GM21381 (cell line): Measurements from ENCODE around the gene DRGX.

ENCODE experiments used
- ATAC-seq: cut with Tn5 transposase; IDR thresholded peaks from one replicate; pipeline ENCODE4 v1.9.1; 2021; ENCODE audit warnings: mild to moderate bottlenecking, moderate library complexity; ENCODE audit not compliant: unreplicated experiment

The DRGX gene

DNA sequence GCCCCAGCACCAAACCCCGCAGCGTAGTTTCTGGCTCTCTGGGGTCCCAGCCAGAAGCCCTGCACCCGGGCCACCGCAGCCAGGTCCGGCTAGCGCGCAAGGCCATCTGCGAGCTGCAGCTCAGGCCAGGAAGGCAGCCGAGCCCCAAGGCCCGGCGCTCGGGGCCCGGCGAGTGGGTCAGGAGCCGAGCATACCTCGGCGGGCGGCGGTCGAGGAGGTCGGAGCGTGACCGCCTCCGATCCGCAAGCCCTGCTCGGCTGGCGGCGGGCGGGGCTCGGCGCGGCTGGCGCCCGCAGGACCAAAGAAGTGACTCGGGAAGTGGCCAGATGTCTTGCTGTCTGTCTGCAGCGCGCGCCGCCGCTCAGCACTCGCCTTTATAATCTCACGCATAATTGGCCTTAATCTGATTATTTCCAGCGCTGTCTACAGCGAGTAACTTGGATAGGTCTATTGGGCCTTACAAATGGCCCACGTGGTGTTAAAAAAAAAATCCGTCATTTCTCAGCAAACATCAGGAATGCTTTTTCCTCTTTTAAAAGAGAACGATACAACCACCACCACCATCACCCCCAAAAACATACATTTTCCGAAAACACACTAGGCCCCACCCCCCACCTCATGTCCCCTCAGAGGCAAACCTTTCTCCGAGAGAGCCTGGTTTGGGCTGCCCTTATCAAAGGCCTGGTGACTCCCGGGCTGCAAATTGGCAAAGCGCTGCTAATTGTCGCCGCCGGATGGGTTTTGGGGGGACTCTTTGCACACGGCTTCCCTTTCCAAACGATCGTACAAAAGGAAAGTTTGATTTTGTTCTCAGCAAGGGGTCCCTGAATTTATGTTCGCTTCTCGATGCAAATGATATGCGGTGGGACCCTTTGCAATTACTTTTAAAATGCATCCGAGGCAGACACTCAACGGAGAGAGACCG is at the start of gene DRGX:
DRGX (minus strand) TSS at position 349 of the 925 bp plus-strand sequence. CDS start 649 bp downstream, outside the sequence.
- no peak for ATAC-seq

DNA sequence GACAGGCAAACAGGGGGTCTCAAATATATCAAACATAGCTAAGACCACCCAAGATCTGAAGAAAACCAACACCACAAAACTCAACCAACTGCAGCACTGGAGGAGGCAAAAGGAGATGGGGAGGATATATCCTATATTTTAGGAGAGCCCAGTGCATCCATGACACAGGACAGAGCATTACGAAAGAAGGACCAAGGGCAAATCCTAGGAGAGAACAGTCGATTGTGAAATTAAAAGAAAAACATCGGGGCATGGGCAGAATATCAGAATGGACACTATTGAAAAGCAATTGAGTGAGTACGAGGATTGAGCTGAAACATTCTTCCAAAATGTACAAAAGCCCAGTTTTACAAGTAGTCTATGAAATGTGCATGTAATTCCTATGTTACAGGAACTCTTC is 48.5 kb upstream of the DRGX start:
- no peak for ATAC-seq

DNA sequence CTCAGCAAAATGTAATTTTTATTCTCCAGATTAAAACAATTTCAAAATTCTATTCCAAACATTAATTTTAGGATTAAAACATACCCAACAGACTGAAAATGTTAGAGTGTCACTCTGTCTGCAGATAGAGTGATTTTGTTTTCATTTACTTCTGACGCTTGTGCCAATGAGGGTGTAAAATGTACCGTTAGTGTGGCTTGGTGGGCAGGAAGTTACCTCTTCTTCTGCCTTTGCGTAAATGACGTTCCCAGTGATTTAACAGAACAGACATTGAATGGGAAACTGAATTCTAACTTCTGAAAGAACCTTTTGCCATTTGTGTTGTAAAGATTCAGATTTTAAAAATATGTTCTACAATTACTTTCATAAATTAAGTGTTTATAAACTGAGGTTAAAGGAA is 47.0 kb upstream of the DRGX start:
- ATAC-seq = no peak

DNA sequence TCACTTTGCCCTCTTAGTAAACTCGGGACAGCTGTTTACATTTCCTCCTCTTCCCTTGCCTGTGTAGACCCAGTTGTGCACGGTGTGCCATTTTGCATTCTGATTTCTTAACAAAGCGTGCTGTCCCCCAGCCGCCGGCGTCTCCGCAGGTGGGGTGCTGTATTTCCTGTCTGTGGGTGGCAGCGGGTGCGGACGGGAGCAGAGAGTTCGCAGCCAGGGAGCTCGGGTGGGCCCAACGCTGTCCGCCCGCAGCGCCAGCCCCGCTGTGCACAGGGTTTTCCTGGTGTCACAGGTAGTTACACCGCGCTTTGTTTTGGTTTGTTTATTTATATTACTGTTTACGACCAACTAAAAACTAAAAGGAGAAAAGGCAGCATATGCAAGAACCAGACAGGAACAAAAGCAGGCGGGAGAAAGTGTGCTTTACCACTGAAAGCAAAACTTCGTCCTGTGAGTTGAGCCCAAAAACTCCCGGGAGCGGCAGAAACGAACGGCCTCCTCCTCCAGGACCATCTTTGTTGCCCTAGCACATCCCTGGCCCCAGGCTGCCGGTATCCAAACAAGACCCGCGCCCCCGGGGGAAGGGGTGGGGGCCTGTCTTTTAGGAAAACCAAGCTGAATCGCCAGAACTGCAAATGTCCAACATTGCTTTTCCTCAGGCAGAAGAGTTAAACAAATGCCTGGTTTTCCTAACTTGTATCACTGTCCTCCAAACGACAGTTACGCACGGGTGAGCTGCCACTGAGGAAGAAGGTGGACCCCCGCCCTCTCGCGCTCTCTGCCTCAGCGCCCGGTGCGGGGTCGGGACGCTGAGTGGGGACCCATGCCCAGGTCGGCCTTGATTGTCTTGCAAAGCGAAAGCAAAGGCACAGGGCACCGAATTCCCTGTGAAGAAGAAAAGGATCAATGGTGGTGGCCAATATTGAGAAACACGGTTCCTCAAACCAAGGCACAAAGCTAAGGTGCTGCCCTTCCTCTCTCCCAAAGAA is 45.9 kb upstream of the DRGX start:
- no peak for ATAC-seq

DNA sequence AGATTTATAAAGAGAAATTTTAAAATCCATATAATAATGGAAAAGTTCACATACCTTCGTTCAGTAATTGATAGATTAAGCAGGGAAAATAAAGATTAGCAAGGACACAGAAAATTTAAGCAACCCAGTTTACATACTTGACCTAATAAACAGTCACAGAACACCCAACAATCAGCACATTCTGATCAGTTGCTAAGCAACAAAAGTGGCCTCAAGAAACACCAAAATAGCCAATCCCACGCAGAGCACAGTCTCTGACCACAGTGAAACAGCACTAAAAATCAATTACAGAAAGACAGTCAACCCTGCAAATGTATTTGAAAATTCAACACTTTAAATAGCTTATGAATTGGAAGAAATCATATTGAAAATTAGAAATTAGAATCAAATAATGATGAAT is 39.3 kb upstream of the DRGX start:
- ATAC-seq = no peak

DNA sequence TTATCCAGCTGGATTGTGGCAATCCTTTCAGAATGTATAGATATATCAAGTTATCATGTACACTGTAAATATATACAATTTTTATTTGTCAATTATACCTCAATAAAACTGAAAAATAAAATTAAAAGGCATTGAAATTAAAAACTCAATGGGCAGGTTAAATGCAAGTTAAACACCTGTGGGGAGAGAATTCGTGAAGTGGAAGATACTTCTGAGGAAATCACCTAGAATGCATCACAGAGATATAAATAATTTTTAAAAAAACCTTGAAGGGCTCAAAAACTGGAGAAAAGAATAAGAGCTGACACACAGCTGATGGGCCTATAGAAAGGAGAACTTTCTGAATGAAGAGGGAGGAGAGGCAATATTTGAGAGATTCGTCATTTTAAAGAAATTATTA is 37.2 kb upstream of the DRGX start:
- ATAC-seq = no peak

DNA sequence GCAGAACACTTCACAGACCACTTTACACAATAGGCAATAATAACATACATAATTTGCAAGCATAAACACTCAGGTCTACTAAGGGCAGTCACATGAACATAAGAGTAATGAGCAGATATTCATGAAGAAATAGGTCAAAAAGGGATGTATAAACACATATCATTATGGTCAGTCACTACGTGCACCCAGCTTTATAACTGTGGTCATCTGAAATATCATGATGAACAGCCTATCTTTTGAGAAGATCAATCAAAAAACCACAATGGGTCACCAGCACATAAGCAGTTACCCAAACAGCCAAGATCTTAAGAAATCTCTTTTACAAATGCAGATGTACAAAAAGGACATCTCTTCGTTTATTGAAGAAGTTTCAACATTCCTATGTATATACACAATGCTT is 35.5 kb upstream of the DRGX start:
- ATAC-seq = no peak

DNA sequence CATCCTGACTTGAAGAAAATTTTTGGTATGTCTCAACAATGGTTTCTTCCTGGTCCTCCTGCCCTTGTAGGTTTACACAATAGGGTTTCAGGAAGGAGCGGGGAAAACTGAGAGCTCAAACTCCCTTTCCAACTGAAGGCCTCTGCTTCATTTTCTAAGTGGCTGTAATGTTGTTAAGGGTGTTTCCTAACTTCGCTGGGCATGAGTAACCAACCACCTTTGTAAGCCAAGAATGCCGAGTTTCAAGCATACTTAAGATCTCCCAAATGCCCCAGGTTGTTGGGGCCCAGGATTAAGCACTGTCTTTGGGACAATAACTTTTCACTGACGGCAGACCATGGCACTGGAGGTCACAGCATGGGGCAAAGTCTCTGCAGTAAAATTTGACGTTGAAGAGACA is 33.6 kb upstream of the DRGX start:
- no peak for ATAC-seq

DNA sequence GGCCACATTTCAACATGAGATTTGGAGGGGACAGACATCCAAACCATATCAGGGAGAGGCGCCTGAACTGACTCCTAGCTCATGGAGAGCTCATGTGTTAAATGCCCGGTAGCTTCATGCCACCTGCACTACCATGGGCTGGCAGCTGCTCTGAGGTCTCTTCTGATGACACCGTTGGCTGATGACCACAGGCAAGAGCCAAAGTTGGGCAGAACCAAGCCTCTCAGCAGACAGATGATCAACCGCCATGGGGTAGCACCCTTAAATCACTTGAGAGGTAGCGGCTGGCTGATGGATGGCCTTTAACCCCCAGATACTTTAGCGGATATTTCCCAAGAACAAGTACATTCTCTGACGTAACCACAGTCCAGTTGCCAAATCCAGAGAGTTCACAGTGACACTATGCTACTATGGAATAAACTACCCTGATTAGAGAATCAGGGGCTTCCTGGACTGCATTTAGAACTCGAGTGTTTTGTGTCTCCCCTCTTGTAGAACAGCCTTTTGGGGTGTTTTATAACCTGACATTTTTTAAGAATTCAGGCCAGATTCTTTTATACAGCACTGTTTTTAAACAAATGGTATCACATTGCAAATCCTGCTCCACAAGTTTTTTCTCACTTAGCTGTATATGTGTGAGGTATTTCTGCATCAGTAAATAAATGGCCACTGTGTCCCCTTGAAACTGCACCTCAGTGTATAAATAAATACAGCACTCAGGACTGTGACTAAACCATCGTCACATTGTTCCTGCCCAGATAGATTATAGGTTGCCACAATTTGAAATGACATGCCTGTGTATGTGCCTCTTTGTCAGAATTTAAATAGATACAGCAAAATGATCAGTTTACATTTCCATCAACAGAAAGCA is 30.8 kb upstream of the DRGX start:
- ATAC-seq = no peak

DNA sequence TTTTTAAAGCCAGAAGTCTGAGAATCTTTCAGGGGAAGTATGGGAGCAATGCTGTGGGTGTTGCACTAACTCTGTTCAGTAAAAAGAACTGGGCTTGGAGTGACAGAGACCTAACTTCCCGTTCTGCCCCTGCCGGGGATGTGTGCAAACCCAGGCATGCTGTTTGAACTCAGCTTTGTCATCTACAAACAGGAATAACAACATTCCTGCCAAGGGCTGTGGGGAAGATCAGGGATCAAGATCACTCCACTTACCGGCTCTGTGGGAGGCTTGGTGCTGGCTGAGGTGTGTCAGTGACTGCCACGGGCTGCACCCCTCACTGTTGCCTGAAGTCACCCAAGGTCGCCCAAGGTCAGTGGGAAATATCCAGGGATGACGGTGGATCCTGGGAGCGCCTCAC is 23.1 kb upstream of the DRGX start:
- no peak for ATAC-seq

DNA sequence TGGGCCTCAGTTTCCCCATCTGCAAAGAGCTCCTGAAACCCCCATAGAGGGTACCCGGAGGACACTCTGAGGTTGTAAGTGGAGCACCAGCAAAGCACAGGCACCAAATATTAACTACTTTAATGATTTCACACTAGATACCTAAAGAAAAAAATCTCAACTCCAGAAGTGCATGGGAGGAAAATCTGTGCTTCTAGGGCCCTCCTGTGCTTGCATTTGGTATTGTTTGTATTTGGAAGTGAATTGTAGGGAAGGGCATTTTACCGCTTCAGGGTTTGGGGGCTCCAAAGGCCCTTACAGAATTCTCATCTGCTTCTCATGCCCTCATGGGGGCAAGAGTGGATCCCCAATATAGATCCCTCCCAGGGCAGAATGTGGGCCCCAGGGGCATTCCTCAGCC is 22.4 kb upstream of the DRGX start:
- ATAC-seq = no peak

DNA sequence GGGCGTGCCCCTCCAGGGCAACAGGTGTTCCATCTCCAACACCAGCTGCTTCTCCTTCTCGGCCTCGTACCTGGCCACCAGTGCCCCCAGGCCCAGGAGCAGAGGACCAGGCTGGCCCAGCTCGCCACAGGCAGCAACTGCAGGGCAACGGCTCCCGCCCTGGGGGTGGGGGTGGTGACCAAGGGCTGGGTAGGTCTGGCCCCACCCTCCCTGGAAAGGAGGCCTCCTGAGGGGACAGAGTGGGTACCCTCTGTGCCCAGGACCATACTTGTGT is 22.1 kb upstream of the DRGX start:
- ATAC-seq = no peak

DNA sequence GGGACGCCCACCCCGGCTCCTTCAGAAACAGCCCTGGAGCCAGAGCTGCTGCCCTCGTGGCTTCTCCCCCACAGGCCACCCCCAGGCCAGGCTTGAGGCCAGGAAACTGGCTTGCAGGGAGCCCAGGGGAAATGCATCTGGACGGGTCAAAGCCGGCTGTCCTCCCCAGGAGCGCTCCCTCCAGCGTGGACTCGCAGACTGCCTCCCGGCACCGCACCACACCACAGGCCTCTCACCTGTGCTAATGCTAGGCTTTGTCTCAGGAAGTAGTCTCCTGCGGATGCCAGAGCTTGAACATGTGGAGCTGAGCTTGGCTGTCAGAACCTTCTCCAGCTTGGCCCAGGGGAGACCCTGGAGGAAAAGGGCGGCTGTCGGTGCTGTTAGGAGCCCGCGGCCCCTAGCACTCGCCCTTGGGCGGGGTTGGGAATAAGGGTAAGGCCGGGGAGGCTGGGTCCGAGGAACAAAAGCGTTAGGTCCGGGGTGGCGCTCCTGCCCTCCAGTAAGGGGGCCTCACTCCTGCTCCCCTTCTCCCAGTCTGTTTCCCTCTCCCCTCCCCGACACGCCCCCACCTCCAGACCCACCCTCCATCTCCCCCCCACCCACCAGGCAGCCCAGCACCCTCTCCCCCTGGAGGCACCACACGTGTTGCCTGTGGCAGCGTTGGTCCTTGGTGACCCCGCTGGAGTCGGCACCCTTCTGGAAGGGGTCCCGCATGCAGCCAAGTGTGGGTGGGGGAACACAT is 21.6 kb upstream of the DRGX start:
- no peak for ATAC-seq

DNA sequence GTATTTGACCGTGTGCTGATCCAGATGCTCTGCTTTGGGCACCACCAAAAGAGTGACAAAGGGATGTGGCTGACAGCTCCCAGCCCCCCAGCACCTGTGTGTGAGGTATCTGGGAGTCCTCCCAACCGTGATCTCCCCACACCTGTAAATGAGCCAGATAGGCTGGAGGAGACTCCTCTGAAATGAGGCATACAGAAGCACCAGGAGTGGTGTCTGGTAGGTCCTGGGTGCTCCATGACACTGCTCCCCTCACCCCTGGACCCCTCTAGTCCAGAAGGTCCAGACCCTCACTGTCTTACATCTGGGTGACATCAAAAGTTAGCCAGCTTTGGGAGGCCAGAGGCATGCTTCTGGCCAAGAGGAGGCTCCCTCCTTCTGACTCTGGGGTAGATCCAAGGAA is 20.0 kb upstream of the DRGX start:
- ATAC-seq = no peak

DNA sequence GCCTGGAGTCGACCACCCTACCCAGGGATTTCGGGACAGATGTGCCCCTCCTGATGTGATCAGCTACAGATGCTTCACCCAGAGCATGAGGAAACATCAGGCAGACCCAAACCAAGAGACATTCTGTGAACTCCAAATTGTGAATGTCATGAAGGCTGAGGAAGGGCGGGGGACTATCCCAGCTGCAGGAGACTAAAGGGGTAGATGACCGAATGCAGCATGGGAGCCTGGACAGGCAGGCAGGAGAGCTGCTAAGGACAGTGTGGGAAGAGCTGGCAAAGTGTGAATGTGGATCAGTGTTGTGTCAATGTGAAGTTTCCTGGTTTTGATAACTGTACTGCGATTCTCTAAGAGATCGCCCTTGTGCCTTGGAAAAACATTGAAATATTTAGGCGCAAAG is 19.2 kb upstream of the DRGX start:
- ATAC-seq = no peak

DNA sequence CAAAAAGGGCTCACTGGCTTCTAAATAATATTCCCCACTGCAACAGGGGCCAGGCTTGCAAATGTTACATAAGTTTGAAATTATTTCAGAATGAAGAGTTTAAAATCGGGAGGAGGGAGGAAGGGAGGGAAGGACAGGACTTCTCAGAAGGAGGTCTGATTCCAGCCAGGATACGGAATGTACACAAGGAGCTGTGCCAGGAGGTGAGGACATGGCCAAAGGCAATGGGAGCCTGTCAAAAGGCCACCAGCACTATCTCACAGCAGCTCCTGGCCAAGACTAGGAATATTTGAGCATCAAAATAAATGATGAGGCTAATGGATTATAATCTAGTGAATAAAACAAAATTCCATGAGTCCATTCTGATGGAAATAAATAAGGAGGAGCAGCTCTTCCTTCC is 18.6 kb upstream of the DRGX start:
- no peak for ATAC-seq

DNA sequence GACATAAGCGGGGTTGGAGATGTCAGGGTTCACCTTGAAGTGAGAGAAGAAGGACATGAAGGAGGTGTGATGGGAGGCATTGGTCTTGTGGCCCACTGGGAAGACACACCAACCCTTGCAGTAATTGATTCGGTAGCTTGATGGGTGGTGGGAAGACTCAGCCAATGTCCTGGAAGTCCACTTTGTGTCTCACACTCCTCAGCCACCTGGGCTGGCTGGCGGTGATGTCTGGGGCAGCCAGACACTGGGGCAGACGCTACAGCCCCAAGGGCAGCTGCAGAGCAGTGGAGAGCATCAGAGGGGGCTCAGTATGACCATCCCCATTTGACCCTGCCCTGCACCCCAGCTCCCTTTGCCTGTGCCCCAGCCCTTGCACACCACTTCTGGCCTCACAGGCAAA is 16.7 kb upstream of the DRGX start:
- ATAC-seq = no peak

DNA sequence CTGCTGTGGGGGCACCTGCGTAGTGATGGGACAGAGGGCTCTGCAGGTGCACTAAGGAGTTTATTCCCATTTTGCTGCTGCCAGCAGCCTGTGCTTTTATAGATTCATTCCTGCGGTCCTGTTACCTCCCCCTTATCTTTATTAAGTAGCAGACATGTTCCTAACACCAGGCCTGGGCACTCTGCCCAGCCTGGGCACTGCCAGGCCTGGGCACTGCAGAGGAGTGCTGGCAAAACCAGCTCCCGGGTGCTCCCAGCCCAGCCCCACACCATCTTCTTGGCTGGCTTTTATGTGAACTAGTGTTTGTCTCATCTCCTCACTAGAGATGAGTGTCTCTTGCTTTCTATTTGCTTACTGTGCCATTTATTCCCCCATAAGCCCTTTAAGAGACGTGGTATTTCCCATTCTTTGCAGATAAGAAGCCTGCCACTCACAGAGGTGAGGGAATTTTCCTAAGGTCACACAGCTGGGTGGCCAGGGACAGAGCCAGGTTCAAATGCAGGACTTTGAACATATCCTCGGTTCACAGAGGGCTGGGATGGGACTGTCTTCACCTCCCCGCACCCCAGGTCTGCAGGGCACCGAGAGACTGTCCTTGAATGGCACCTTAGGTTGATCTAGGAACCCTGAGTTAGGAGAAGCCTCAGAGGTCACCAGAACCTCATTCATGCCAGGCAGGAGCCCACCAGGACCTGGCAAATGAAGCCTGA is 14.6 kb upstream of the DRGX start:
- no peak for ATAC-seq

DNA sequence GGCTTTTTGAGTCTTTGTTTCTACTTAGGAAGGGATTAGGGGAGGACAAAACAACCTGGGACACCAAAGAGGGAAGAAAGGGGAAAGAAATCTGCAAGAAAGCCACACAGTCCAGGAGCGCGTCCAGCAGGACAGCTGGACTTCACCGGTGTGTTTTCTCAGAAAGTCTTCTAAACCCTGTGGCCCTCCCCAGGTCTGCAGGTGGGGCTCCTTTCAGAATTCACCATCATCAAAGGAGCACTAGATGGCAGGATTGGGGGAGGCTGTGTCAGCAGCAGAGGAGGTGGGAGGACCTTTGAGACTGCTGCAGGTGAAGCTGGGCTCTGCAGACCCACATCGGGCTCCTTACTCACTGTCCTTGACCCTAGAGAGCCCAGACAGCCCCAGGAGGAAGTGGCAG is 13.9 kb upstream of the DRGX start:
- no peak for ATAC-seq
